ENCODE data around the gene FMNL2. TPM values are rescaled to one million over a fixed set of nuclear protein-coding genes. Genes with fewer than 3 reads are reported as not detected.

The FMNL2 gene
- total RNA-seq, 4 donors from 2014 or later: 50.5 to 96.7 (median 79.6) TPM

DNA sequence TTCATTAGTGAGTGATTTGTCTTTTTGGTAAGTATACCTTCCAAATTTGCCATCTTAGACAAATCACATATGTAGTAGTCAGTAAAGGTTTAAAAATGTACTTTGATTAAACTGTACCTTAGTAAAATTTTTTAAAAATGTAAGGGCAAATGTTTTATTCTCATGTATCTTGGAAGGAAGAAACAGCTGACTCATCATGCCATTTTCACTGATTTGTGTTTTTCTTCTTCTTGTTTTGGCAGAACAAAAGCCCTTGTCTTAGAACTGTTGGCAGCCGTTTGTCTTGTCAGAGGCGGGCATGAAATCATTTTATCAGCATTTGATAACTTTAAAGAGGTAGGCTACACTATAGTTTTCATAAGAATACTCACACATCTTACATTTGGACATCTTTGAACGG, 245.7 kb downstream of the FMNL2 start:
- TF ChIP-seq, protein P1, sequence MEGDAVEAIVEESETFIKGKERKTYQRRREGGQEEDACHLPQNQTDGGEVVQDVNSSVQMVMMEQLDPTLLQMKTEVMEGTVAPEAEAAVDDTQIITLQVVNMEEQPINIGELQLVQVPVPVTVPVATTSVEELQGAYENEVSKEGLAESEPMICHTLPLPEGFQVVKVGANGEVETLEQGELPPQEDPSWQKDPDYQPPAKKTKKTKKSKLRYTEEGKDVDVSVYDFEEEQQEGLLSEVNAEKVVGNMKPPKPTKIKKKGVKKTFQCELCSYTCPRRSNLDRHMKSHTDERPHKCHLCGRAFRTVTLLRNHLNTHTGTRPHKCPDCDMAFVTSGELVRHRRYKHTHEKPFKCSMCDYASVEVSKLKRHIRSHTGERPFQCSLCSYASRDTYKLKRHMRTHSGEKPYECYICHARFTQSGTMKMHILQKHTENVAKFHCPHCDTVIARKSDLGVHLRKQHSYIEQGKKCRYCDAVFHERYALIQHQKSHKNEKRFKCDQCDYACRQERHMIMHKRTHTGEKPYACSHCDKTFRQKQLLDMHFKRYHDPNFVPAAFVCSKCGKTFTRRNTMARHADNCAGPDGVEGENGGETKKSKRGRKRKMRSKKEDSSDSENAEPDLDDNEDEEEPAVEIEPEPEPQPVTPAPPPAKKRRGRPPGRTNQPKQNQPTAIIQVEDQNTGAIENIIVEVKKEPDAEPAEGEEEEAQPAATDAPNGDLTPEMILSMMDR (IDR thresholded peaks at IDR 0.05; ENCODE audit: low read depth): no peak

DNA sequence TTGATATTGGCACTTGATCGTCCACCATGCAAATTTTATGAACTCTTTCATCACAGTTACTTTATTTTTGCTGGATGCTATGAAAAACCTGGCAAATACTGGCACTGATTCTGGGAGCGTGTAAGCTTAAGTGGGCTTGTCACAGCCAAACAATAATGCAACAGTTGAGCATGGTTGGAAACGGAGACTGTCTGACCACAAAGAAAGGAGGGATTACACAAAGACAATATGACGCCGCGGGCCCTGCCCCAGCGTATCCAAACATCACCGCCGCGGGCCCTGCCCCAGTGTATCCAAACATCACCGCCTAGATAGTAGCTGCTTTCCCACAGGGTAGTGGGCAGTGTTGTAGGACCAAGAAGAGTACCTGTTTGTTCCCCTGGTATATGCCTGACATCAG, 246.4 kb downstream of the FMNL2 start:
- TF ChIP-seq, protein P1 (IDR thresholded peaks at IDR 0.05; ENCODE audit: low read depth): no peak

DNA sequence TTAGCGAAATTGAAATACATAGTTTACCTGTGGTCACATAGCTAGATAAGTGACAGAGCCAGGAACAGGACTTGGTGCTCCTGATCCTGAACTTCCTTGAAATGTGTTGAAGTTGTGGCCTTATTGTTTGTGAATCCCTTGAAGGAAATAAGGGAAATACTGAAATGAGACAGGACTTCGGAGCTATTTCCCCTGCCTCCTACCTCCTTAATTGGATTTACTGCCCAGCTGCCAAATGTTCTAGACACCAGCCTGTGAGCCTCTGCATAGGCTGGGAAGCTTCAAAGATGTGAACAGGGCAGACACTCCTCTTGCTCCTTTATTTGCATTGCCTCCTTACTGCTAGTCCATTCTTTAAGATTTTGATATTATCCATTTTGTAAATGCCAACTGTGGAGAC, 247.1 kb downstream of the FMNL2 start:
- TF ChIP-seq, protein P1 (IDR thresholded peaks at IDR 0.05; ENCODE audit: low read depth): no peak

DNA sequence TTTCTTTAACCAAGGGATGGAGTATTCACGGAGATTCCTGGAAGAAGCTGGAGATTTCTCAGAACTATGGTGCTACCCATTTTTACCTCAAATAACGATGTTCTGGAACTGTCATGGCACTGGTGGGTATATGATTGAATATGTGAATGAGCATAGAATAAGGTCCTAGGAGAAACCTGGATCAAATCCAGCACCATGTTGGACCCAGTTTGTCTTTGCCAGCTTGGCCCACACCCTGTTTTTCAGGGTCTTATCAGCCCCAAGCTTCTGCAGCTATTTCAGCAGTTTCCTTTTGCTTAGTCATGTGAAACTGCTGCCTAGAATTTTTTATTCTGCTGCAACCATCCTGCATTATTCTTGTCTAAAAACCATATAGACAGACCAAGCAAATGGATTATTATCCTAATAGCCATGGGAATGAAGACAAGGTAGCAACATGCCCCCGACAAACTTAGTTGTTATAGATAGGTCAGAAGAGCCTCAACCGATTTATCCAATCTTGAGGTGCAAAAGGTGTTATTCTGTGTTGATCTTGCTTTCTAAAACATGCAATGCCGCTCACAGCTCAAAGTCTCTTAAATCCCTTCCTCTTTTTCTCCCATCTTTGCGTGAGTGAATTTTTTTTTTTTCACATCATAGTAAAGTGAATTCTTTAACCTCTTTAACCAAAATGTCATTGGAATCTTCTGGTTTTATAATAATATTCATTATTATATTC, 248.7 kb downstream of the FMNL2 start:
- TF ChIP-seq, protein P1 (IDR thresholded peaks at IDR 0.05; ENCODE audit: low read depth): no peak

DNA sequence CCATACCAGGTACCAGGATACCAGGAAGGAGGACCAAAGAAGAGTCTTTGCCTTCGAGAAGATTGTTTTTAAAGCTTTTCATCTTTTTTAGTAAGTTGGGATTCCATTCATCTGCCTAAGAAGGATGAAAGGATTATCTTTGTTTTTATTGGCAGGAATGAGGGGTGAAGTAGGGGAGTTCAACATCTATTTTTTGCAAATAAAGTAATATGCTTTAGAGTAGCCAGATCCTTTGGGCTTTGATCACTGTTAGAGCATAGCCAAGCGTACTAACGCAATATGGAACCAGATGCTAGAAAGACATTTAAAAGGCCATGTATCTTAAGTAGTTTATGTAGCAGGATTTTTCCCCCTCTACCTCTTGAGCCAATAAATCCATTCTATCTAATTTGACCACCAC, 249.3 kb downstream of the FMNL2 start:
- TF ChIP-seq, protein P1 (IDR thresholded peaks at IDR 0.05; ENCODE audit: low read depth): no peak

DNA sequence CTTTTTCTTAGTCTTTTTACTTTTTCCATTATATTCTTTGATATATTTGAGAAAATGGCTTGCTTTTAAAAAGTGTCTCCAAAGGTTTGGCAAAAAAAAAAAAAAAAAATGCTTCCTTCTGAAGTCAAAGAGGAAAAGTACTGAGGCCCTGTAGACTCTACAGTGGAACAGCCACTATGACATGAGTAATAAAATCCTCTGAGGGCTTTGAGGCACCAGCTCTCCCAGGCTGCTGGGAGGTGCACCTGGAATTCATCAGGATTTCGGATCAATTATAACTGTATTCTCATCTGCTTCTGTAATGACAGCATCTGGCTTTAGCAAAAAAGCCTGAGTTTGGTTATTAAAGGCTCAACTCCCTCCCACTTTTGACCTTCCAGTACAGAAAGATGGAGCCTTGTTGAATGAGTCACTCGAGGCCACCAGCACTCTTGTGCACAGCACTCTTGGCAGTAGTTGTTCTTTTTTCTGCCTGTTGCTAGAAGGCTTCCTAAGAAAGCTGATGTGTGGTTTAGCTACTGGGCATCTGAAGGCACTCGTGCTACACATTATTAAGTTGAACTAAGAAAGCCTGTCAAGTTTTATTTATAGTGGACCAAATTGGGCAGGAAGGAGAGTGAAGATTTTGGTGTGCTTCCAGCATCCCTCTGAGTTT, 251.0 kb downstream of the FMNL2 start:
- TF ChIP-seq, protein P1 (IDR thresholded peaks at IDR 0.05; ENCODE audit: low read depth): no peak

DNA sequence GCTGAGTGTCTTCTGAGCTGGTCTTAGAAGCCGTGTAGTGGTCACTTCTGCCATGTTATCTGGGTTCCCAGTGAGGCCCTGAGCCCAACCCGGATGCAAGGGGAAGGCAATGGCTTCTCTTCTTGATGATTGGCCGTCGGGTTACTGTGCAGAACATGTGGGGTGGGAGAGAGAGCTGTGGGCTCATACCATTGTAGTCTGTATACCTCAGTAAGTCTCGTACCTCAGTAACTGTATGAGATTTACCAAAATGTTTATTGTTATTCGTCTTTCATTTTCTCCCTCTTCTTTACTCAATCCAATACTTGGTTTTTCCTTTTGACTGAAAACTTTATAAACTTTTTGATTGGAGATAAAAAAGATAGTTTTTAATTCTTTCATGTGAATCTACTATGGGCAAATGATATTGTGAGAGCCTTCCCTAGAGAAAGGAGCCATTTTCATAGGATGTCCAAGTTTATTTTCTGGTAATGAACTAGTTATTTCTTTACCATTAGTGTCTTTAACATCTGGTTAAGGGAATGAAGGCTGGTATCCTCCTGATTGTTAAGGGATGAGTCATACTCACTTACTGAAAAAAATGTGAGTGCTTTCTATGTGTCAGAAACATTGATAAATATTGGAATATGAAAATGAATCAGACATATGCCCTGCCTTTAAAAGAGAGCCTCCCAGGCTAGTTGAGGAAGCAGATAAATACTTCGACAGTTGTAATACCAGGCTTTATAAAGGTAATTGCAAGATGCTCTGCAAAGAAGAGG, 252.4 kb downstream of the FMNL2 start:
- TF ChIP-seq, protein P1 (IDR thresholded peaks at IDR 0.05; ENCODE audit: low read depth): no peak
